GM12872 (cell line): ENCODE results near the gene CARD11.

Source experiments
- TF ChIP-seq, protein P1 (sequence below): IDR thresholded peaks from 3 replicates; pipeline ENCODE4 v1.5.1; 2011; ENCODE audit warnings: low read depth, mild to moderate bottlenecking, low read length, moderate library complexity; ENCODE audit not compliant: insufficient read depth

CARD11 gene

GRCh38 chr7:2887816-2888215, 155.9 kb downstream of the CARD11 start:
- TF ChIP-seq, protein P1, sequence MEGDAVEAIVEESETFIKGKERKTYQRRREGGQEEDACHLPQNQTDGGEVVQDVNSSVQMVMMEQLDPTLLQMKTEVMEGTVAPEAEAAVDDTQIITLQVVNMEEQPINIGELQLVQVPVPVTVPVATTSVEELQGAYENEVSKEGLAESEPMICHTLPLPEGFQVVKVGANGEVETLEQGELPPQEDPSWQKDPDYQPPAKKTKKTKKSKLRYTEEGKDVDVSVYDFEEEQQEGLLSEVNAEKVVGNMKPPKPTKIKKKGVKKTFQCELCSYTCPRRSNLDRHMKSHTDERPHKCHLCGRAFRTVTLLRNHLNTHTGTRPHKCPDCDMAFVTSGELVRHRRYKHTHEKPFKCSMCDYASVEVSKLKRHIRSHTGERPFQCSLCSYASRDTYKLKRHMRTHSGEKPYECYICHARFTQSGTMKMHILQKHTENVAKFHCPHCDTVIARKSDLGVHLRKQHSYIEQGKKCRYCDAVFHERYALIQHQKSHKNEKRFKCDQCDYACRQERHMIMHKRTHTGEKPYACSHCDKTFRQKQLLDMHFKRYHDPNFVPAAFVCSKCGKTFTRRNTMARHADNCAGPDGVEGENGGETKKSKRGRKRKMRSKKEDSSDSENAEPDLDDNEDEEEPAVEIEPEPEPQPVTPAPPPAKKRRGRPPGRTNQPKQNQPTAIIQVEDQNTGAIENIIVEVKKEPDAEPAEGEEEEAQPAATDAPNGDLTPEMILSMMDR = no peak

DNA sequence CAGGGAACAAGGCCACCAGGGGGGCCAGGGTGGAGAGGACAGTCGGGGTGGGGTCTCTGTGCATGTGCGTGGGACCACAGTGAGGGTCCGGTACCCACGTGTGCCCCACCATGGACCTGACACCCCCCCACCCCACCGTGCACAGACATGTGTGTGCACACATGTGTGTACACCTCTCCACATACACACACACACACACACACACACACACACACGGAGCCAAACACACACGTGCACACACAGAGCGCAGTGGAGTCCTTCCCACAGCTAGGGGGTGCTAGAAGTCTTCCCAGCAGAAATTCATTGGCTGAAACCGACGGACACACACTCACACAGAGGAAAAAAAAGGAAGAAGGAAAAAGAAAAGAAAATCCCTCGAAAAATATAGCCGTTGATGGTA, 156.8 kb downstream of the CARD11 start:
- TF ChIP-seq, protein P1 = peak; percentile 91

- TF ChIP-seq, protein P1 = no peak
Observed at GRCh38 chr7:2886391-2886790, 157.3 kb downstream of the CARD11 start.

DNA sequence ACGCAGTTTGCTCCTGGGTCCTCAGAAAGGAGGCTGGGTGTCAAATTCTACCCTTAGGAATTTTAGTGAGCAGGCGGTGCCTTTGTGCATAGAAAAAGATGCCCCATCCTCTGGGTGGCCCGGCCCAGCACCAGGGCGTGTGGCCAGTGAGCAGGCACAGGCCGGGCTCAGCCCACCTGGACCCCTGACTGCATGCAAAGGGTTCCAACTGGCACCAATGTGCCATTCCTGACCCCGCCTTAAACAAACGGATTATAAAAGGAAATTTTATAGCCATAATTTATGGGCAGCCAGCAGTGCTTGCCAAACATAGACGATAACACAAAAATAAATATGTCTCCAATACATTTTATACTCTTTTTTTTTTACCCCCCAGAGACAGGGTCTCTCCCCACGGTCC, 159.5 kb downstream of the CARD11 start:
- TF ChIP-seq, protein P1 = no peak

GRCh38 chr7:2883101-2883500, 160.6 kb downstream of the CARD11 start:
- TF ChIP-seq, protein P1 = no peak

GRCh38 chr7:2882111-2882510, 161.6 kb downstream of the CARD11 start:
- TF ChIP-seq, protein P1 = no peak

DNA sequence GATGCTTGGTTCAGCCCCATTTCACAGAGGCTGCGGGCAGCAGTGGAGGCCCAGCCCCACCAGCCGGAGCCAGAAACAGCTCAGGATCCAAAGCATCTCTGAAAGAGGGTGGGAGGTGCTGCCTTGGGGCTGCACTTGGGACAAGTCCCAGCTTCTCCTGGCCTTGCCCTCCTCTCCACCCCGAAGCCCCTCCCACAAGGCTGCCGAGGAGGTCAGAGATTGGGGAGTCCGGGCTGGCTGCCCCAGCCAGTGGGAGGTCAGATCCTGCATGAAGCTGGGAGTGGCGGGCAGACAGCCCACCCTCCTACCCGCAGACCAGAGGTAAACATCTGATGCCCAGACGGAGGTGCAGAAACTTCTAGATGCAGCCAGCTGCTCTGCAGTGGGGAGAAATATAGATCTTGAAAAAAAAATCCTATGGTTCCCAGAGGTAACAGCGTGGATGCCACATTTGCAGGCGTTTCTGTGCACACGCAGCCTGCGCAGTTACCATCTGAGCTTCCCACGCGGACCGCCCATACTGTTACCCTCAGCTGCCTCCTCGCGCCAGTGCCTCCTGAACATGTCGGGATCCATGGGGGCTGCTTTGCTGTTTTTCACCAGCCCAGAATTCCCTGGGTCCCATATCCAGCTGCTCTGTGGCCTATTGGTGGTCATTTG, 162.7 kb downstream of the CARD11 start:
- TF ChIP-seq, protein P1 = no peak
